ENCODE data around the gene NDFIP1.

NDFIP1 gene

DNA sequence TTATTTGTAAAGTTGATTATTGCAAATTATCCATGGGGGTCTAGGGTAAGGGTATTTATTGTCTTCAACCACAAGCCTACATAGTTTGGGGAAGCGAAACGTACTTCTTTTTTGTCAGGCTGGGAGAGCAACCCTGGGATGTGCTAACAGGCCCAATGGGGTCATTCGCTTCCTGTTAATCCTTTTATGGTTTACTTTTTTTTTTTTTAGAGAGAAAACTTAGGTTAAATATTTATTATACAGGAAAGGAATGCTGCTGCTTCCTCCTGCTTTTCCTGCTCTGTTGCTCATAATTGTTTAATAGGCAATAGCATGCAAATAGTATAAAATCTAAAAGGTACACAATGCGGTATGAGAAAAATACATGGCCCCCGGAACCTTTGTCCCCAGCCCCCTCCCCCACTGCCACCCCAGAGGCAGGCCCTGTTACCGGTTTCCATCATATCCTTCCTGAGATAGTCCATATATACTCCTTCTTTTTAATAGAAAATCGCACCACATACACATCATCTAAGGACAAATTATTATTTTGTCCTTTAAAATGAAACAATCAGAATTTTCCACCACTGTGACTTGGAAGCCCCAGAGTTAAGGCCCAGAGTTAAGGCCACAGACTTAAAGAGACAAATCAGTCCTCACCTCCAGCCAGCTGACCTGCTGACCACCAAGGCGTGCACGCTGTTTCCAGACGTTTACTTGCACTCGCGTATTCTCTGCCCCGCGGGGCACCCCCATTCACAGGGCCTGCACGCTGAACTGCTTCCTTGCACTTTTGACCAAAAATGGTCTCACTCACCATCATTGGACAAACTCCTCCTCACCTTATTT, 83.9 kb downstream of the NDFIP1 start:
- no peak for DNase-seq

DNA sequence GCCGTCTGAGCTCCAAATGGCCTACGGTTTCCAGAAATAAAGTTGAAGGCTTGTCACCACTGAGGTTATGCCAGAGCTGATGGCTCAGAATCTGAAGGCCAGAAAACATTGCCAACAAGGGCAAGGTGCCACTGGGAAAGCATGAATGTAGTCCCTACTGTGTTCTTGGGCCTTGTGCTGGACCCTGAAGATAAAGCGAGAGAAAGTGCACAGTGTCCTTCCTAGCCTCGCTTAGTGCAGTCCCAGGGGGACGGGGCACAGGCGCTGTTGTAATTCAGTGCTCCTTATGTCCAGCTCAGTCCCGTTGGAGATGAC, 84.5 kb downstream of the NDFIP1 start:
- DNase-seq = no peak

DNA sequence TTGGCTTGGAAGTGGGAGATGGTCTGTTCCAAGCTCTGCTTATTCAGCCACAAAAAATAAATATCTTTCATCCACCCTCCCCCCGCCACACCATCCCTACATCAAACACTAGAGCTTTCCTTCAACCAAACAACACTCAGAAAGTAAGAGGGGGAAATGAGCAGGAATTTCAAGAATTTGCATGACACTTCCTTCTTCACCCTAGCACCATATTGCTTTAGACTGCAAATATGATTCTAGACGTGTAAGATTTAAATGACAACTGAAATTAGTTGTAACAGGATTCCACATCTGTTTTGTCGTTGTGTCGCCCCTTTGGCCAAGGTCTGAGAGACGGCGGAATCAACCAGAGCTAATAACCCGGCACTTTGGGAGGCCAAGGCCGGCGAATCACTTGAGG, 88.5 kb downstream of the NDFIP1 start:
- DNase-seq = no peak

DNA sequence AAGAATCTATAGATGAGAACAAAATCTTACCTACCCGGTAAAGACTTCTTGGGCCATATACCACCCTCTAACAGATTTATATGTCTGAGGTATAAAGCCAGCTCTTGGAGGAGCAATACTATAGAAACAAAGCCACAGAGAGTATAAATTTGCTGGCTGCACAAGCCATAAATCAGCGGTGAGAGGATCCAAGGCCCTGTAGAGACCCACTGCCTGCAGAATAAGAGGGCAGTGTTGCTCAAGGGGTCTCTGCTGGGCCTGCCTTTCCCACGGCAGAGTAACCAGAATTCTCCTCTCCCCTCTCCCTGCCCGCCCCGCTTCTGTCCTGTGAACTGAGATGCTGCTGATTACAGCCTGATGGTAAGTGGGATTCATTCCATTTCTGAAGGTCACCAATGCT, 89.2 kb downstream of the NDFIP1 start:
- DNase-seq = no peak

DNA sequence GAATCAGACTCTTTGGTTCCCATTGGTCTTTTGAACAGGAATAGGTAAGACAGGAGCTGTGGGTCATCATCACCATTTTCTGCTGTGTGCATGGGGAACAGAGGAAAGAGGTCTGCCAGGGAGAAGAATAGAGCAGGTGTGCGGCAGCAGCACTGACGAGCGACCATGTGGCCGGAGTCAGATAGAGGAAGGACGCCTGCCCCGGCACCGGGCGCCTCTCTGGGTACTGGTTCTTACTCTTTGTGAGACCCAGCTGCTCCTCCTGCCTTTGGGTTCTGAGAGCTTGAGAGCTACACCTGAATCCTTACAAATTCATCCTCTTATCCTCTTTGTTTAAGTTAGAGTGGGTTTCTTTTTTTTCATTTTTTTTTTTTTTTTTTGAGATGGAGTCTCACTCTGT, 90.8 kb downstream of the NDFIP1 start:
- no peak for DNase-seq

DNA sequence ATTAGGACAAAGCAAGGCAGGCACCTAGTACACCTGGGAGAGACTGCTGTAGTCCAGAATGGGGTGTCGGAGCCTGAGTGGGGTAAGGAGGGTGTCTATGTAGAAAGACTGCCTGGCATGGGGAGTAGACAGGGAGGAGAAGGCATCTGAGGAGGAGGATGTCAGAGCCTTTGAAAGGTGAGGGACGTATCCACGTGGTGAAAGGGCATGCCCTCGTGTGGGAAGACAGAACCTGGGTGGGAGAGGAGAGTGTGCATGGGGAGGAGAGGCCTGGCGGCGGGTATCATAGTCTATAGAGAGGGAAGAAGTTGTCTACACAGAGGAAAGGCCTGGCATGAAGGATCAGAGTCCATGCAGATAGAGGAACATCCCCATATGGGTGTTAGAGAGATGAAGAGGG, 91.8 kb downstream of the NDFIP1 start:
- no peak for DNase-seq

DNA sequence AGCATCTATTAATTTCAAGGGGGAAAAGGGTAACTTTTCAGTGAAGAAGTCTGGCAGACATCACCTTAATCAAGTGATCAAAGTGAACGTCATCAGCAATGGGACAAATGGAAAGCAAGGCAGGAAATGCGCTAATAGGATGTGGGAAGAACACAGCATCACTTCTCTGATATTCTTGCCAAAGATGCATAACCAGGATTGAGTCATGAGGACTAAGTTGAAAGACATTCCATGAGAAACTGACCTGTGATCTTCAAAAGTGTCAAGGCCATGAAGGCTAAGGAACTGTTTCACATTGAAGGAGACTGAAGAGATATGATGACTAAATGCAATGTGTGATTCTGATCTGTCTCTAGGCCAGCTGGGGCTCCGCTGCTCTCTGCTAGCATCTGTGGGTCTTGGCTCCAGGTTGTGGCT, 92.9 kb downstream of the NDFIP1 start:
- DNase-seq = no peak

DNA sequence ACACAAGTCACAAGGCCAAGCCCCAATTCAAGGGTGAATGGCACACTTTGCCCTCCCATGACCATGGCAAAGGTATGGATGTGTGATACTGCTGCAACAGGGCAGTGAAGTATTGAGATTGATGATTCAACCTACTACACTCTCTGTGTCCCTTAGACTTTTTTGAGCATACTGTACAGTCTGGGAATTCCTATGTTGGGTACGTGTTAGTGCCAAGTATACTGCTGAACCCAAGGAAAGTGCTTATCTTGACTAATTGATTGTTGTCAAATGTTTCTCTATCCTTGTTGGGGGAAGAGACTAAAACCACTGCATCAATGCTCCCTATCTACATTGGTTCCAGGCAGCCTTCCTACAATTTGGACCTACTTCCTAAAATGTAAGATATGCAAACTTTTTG, 93.7 kb downstream of the NDFIP1 start:
- no peak for DNase-seq
